HepG2 (cell line): ENCODE results near the gene EXOSC6. TPM values are rescaled to one million over a fixed set of nuclear protein-coding genes. Genes with fewer than 3 reads are reported as not detected.

Source experiments
- ATAC-seq: fragments of 200-7000 bp; cut with Tn5 transposase; 3 replicates; pipeline ENCODE4 v1.9.1; 2020; ENCODE audit warnings: mild to moderate bottlenecking, moderate library complexity
- BruUV-seq: library from RNA; stranded (reverse); fragments of 400-500 nt; replicated peaks from 2 replicates; lab custom pipeline; 2021; lab: Mats Ljungman, UMichigan
- CTCF ChIA-PET: fragments of 300-600 bp; formaldehyde crosslinking; extraction: SDS; loops from one replicate; lab custom pipeline; 2021; ENCODE audit warnings: low total read pairs, inconsistent platforms, low intra/inter-chr PET ratio; lab: Yijun Ruan, JAX
- POLR2A ChIA-PET: fragments of 350-600 bp; sonication (Branson Sonifier 250); formaldehyde crosslinking; loops from one replicate; lab custom pipeline; 2020; ENCODE audit warnings: antibody characterized with exemption, inconsistent platforms; lab: Yijun Ruan, JAX
- DNase-seq: peaks from one replicate; pipeline ENCODE4 v3.0.0-alpha.2; 2015; ENCODE audit warnings: low spot score
- FAIRE-seq: peaks from 3 replicates; lab custom pipeline; 2011; peaks lifted over from hg19 to GRCh38; lab: Jason Lieb, UNC
- H2AFZ ChIP-seq: one replicate; pipeline ENCODE4 v1.6.1; 2011; ENCODE audit warnings: low read length, inconsistent platforms
- H3K27ac ChIP-seq: fragments of 300-600 bp; 3 replicates; pipeline ENCODE4 v1.8.0; 2011; ENCODE audit warnings: mixed run types, mild to moderate bottlenecking, mixed read lengths, low read length, inconsistent platforms; ENCODE audit not compliant: insufficient read depth; ENCODE audit errors: extremely low read length
- H3K27me3 ChIP-seq, 2 experiments: fragments of 200-600 bp in 1 of 2; 2 replicates in 1 of 2; 3 replicates in 1 of 2; pipeline versions ENCODE4 v1.6.0 to v1.8.0; 2011; ENCODE audit warnings: low read length in 2 of 2, mild to moderate bottlenecking in 2 of 2, moderate library complexity in 2 of 2, inconsistent platforms in 1 of 2; ENCODE audit not compliant: insufficient read depth in 2 of 2, control insufficient read depth in 1 of 2
- H3K36me3 ChIP-seq, 2 experiments: fragments of 200-600 bp in 1 of 2; replicated peaks in 1 of 2; 2 replicates in 1 of 2; 3 replicates in 1 of 2; pipeline versions ENCODE4 v1.5.1 to v1.8.0; 2011; ENCODE audit warnings: low read length in 2 of 2, inconsistent platforms in 1 of 2; ENCODE audit not compliant: insufficient read depth in 2 of 2, control insufficient read depth in 1 of 2
- H3K4me1 ChIP-seq: 2 replicates; pipeline ENCODE4 v1.5.1; 2012; ENCODE audit warnings: low read length, inconsistent platforms; ENCODE audit not compliant: insufficient read depth
- H3K4me2 ChIP-seq: 2 replicates; pipeline ENCODE4 v1.6.0; 2011; ENCODE audit warnings: low read depth, low read length, inconsistent platforms
- H3K4me3 ChIP-seq, 3 experiments: fragments of 200-600 bp in 1 of 3; sonication (generic), shearing (Covaris generic) in 1 of 3; replicated peaks in 1 of 3; 2 replicates each; pipeline ENCODE4 v1.5.1; 2011 to 2016; ENCODE audit warnings: low read length in 3 of 3, inconsistent platforms in 2 of 3, low read depth in 2 of 3, mild to moderate bottlenecking in 2 of 3, control low read depth in 1 of 3, mixed read lengths in 1 of 3; ENCODE audit not compliant: insufficient read depth in 1 of 3
- H3K79me2 ChIP-seq: one replicate; pipeline ENCODE4 v1.6.1; 2011; ENCODE audit warnings: low read length, inconsistent platforms; ENCODE audit not compliant: insufficient read depth
- H3K9ac ChIP-seq: 2 replicates; pipeline ENCODE4 v1.6.0; 2011; ENCODE audit warnings: mild to moderate bottlenecking, low read depth, low read length, inconsistent platforms; ENCODE audit not compliant: insufficient read depth
- H3K9me3 ChIP-seq: 2 replicates; pipeline ENCODE4 v1.5.1; 2012; ENCODE audit warnings: mild to moderate bottlenecking, low read length
- H4K20me1 ChIP-seq: 2 replicates; pipeline ENCODE4 v1.6.0; 2011; ENCODE audit warnings: inconsistent platforms, mild to moderate bottlenecking, low read length, moderate library complexity; ENCODE audit not compliant: insufficient read depth
- TAF1 ChIP-seq: sonication (generic); formaldehyde crosslinking; IDR thresholded peaks from 2 replicates; pipeline ENCODE4 v1.4.0; 2020; ENCODE audit warnings: missing genetic modification reagents
- ZBTB4 ChIP-seq: sonication (generic); formaldehyde crosslinking; IDR thresholded peaks from 2 replicates; pipeline ENCODE4 v1.4.0; 2020; ENCODE audit warnings: missing genetic modification reagents, mild to moderate bottlenecking, borderline replicate concordance
- ZNF407 ChIP-seq: sonication (generic); formaldehyde crosslinking; IDR thresholded peaks from one replicate; pipeline ENCODE4 v1.5.1; 2020; ENCODE audit warnings: mild to moderate bottlenecking, missing genetic modification reagents; ENCODE audit errors: not compliant biosample characterization
- ZNF460 ChIP-seq: sonication (generic); formaldehyde crosslinking; IDR thresholded peaks from 2 replicates; pipeline ENCODE4 v1.5.1; 2020; ENCODE audit warnings: missing genetic modification reagents, mild to moderate bottlenecking, borderline replicate concordance
- ZNF550 ChIP-seq: sonication (generic); formaldehyde crosslinking; IDR thresholded peaks from 2 replicates; pipeline ENCODE4 v1.4.0; 2020; ENCODE audit warnings: mild to moderate bottlenecking, missing genetic modification reagents, borderline replicate concordance
- WGBS: methylation state at CpG from one replicate; pipeline ENCODE4 v1.1.6; 2017; ENCODE audit warnings: low lambda C conversion rate; 5-methylcytosine and 5-hydroxymethylcytosine counted together
- in situ Hi-C: cut with HindIII; loops from 2 replicates; pipeline ENCODE4 v1.10.0; 2017; ENCODE audit warnings: low pct_unique_long_range_greater_than_20kb; ENCODE audit not compliant: extremely low pct_ligation_motif_present
- intact Hi-C: fragments of 100-400 bp; cut with micrococcal nuclease; formaldehyde crosslinking; loops from one replicate; pipeline ENCODE4 v1.10.0; 2022; ENCODE audit not compliant: unreplicated experiment
- polyA plus RNA-seq, 8 experiments: library from polyadenylated mRNA; depleted of rRNA in 3 of 8; stranded (reverse) in 7 of 8; unstranded in 1 of 8; fragments of >200 nt; fragmentation: Illumina TruSeq in 4 of 8; extraction: Trizol in 4 of 8; gene quantifications; 2 replicates each; pipeline versions ENCODE4 v1.2.1 to v1.2.3, GENCODE V29; 2011 to 2016; ENCODE audit warnings: low read depth in 4 of 8, missing spikeins in 1 of 8, mixed read lengths in 1 of 8; ENCODE audit not compliant: insufficient read depth in 1 of 8
- total RNA-seq, 5 experiments: library from RNA; depleted of rRNA; stranded (reverse); fragments of >200 nt; fragmentation: Illumina TruSeq; extraction: Trizol; gene quantifications; 2 replicates each; pipeline ENCODE4 v1.2.3, GENCODE V29; 2016; ENCODE audit warnings: low read depth in 1 of 5
- TF ChIP-seq, protein P1 (sequence below): sonication (generic); formaldehyde crosslinking; IDR thresholded peaks from 2 replicates; pipeline ENCODE4 v1.8.1; 2023; ENCODE audit warnings: mild to moderate bottlenecking, missing genetic modification reagents

EXOSC6 gene
- total and polyA plus RNA-seq, 2 of the 13 experiments (the other 11 are each of a cell fraction or from before 2014, with no cell fraction given): 13.1 to 39.9 TPM

- TF ChIP-seq ZBTB4: peak; percentile 67; the same call in 1 of the 2 replicates
- TF ChIP-seq ZNF550 (CRISPR knock-in tag): 0 out of 2 replicates have a peak, but pooled peaks have one; percentile 17
- TF ChIP-seq ZNF460 (CRISPR knock-in tag): peak; percentile 98
Measured at GRCh38 chr16:70287304-70287971, 35.7 kb upstream of the EXOSC6 start (continued).

DNA sequence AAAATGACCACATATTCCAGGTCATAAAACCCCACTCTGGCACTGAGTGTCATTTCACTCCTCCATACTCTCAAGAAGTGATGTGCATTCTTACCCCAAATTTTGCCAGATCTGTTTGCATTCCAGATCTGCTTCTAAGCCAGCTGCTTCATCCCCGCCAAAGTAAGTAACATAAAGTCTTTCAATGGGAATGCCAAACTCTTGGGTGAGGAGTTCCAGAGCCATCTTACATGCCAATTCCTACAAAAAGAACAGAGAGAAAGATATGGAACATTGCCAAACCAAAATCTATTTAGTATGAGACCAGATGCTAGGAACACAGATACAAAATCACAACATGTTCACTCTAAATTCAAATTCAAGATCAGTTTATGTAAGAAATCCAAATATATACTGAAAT lies 24.7 kb upstream of the EXOSC6 start:
- intact Hi-C loops: no loop called here
- Histone ChIP-seq H2AFZ (no peak overlapping the region), H3K9ac (no peak overlapping the region), H3K4me2 (no peak overlapping the region), H3K4me1 (no peaks in the 10 kb centered on the region), H3K9me3 (no peaks in the 10 kb centered on the region), H3K79me2 (peaks cover 3% of the 10 kb centered on the region), H3K36me3 (peaks cover 39 to 75% of the 10 kb centered on the region in 2 experiments), H3K27me3 (no peaks in the 10 kb centered on the region), H3K4me3 (no peak overlapping the region), H4K20me1 (peaks cover 22% of the 10 kb centered on the region; the same call in 1 of the 2 replicates), H3K27ac (no peak overlapping the region)
- BruUV-seq: no TSS peak
- in situ Hi-C loops: no loop called here
- FAIRE-seq (no peak), ATAC-seq (no peak), DNase-seq (no peak)
- WGBS: 100% methylated on average over 1 of the region's 1 CpG
- ChIA-PET CTCF (no interaction called here), POLR2A (interaction anchor here (1.5 kb wide), 2 partner anchors 11 to 13 kb away, joined by 5 to 8 read pairs; partner anchors contain the start of gene AARS1)
- TF ChIP-seq TAF1 (CRISPR knock-in tag): no peak
- TF ChIP-seq, protein P1, sequence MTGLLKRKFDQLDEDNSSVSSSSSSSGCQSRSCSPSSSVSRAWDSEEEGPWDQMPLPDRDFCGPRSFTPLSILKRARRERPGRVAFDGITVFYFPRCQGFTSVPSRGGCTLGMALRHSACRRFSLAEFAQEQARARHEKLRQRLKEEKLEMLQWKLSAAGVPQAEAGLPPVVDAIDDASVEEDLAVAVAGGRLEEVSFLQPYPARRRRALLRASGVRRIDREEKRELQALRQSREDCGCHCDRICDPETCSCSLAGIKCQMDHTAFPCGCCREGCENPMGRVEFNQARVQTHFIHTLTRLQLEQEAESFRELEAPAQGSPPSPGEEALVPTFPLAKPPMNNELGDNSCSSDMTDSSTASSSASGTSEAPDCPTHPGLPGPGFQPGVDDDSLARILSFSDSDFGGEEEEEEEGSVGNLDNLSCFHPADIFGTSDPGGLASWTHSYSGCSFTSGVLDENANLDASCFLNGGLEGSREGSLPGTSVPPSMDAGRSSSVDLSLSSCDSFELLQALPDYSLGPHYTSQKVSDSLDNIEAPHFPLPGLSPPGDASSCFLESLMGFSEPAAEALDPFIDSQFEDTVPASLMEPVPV (CRISPR knock-in tag): no peak
- TF ChIP-seq ZNF407 (CRISPR knock-in tag): no peak
